Gastroesophageal sphincter (tissue), 3 donors: ENCODE results near the gene HOXC6.

ENCODE experiments used
- POLR2AphosphoS5 ChIP-seq: sonication (generic); formaldehyde crosslinking; IDR thresholded peaks from one replicate; pipeline ENCODE4 v1.6.1; 2017; ENCODE audit warnings: antibody characterized with exemption
- TF ChIP-seq, protein P1 (sequence below), 4 experiments: fragments of 200-600 bp in 2 of 4; fragments of 450-650 bp in 2 of 4; sonication (generic) in 1 of 4; IDR thresholded peaks; one replicate each; pipeline ENCODE4 v1.5.1; 2017 to 2019; ENCODE audit warnings: antibody characterized with exemption in 4 of 4, mild to moderate bottlenecking in 2 of 4, moderate library complexity in 2 of 4

DNA sequence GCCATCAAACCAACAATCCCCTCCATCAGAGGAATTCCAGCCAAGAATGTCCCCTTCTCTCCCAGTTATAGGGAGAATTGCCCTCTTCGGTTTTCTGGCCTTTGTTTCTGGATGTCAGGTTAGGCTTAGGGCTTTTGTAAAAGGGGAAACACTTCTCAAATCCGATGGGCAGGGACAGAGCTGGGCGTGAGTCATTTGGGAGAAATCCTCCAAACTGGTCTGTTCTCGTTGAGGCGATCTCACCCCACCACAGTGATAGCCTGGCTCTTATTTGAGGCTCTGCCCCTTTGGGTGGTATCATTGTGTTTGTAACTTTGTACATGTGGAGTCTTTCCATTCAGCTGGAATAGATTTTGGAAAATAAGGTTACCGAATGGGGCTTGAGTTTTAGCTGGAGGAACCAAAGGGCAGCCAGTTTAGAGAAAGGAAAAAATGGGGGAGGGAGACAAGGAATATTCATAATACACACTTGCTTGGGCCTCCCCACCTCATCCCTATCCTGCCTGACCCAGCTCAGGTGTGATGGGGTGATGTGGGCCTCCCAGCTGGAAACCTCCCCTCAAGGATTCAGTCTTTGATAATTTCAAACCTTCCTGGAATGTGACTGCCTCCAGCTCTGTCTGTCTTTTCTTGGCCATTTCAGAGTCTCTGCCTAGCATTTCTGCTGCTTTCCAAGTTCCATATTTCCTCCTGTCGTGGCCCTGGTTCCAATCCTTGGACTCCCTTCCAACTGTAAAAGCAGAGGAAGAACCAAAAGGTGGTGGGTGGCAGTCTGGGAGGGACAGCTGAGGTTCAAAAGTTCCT, 32.9 kb downstream of the HOXC6 start:
- TF ChIP-seq, protein P1, sequence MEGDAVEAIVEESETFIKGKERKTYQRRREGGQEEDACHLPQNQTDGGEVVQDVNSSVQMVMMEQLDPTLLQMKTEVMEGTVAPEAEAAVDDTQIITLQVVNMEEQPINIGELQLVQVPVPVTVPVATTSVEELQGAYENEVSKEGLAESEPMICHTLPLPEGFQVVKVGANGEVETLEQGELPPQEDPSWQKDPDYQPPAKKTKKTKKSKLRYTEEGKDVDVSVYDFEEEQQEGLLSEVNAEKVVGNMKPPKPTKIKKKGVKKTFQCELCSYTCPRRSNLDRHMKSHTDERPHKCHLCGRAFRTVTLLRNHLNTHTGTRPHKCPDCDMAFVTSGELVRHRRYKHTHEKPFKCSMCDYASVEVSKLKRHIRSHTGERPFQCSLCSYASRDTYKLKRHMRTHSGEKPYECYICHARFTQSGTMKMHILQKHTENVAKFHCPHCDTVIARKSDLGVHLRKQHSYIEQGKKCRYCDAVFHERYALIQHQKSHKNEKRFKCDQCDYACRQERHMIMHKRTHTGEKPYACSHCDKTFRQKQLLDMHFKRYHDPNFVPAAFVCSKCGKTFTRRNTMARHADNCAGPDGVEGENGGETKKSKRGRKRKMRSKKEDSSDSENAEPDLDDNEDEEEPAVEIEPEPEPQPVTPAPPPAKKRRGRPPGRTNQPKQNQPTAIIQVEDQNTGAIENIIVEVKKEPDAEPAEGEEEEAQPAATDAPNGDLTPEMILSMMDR (IDR thresholded peaks at IDR 0.05): no peak
- TF ChIP-seq POLR2AphosphoS5: no peak
